Fibroblast of villous mesenchyme (primary cell): ENCODE data around the gene RPL3. TPM values are rescaled to one million over a fixed set of nuclear protein-coding genes. Genes with fewer than 3 reads are reported as not detected.

Experiments
- DNase-seq: peaks from one replicate; pipeline ENCODE4 v3.0.0-alpha.2; 2010; ENCODE audit warnings: low read depth
- H3K4me3 ChIP-seq: 2 replicates; pipeline ENCODE4 v1.5.1; 2011; ENCODE audit warnings: low read depth, mild to moderate bottlenecking, low read length
- CTCF ChIP-seq: IDR thresholded peaks from 2 replicates; pipeline ENCODE4 v1.5.1; 2012; ENCODE audit warnings: low read depth, mild to moderate bottlenecking, low read length; ENCODE audit not compliant: insufficient read depth
- total RNA-seq: library from RNA; depleted of rRNA; stranded (reverse); fragments of >200 nt; gene quantifications from 2 replicates; pipeline ENCODE4 v1.2.3, GENCODE V29; 2012

Gene RPL3
- total RNA-seq, 1 donor: 1,795 TPM

- DNase-seq: no peak
- H3K4me3 ChIP-seq: no peak overlapping the region
- TF ChIP-seq CTCF: no peak
These were observed 21.0 kb downstream of the RPL3 start for GRCh38 chr22:39298241-39298987.

- H3K4me3 ChIP-seq: no peak overlapping the region
- TF ChIP-seq CTCF: no peak
- DNase-seq: no peak
These were observed 21.8 kb downstream of the RPL3 start for GRCh38 chr22:39297490-39298240.

- H3K4me3 ChIP-seq: no peak overlapping the region
- TF ChIP-seq CTCF: no peak
- DNase-seq: no peak
These were observed 22.4 kb downstream of the RPL3 start for GRCh38 chr22:39296981-39297489.

- no peak for TF ChIP-seq CTCF
- no peak for DNase-seq
These were observed 22.9 kb downstream of the RPL3 start for GRCh38 chr22:39296535-39296934.

GRCh38 chr22:39294571-39295468 is 24.6 kb downstream of the RPL3 start:
- no peak for TF ChIP-seq CTCF
- no peak for DNase-seq

More at GRCh38 chr22:39296535-39296934, 22.9 kb downstream of the RPL3 start:
- no peak overlapping the region for H3K4me3 ChIP-seq

GRCh38 chr22:39293766-39294368 is 25.6 kb downstream of the RPL3 start:
- no peak overlapping the region for H3K4me3 ChIP-seq
- DNase-seq: no peak
- TF ChIP-seq CTCF: no peak

More at GRCh38 chr22:39294571-39295468, 24.6 kb downstream of the RPL3 start:
- H3K4me3 ChIP-seq: no peak overlapping the region
